Glutamatergic neuron (in vitro differentiated cells): Measurements from ENCODE around the gene ABITRAM. TPM values are rescaled to one million over a fixed set of nuclear protein-coding genes. Genes with fewer than 3 reads are reported as not detected.
"Not testable (repeated sequence)": the region's sequence is repeated elsewhere in the genome, so short reads cannot be mapped to it uniquely, and the experiment has no call there.

Experiments
- DNase-seq: peaks from one replicate; pipeline ENCODE4 v3.0.0; 2022
- H3K27ac Mint-ChIP-seq: one replicate; pipeline ENCODE4 v1.8.0; 2020; ENCODE audit warnings: mild to moderate bottlenecking, mixed read lengths, inconsistent platforms; ENCODE audit not compliant: unreplicated experiment
- H3K27me3 Mint-ChIP-seq: one replicate; pipeline ENCODE4 v1.8.0; 2020; ENCODE audit warnings: mild to moderate bottlenecking, moderate library complexity, mixed read lengths, inconsistent platforms; ENCODE audit not compliant: unreplicated experiment
- H3K36me3 Mint-ChIP-seq: one replicate; pipeline ENCODE4 v1.8.0; 2020; ENCODE audit warnings: mild to moderate bottlenecking, mixed read lengths, inconsistent platforms; ENCODE audit not compliant: unreplicated experiment
- H3K4me1 Mint-ChIP-seq: one replicate; pipeline ENCODE4 v1.8.0; 2020; ENCODE audit warnings: mild to moderate bottlenecking, low read depth, mixed read lengths, inconsistent platforms; ENCODE audit not compliant: unreplicated experiment
- H3K4me3 Mint-ChIP-seq: one replicate; pipeline ENCODE4 v1.8.0; 2020; ENCODE audit warnings: mild to moderate bottlenecking, mixed read lengths, inconsistent platforms; ENCODE audit not compliant: unreplicated experiment
- H3K9me3 Mint-ChIP-seq: one replicate; pipeline ENCODE4 v1.8.0; 2020; ENCODE audit warnings: mild to moderate bottlenecking, moderate library complexity, mixed read lengths, inconsistent platforms; ENCODE audit not compliant: unreplicated experiment
- long read RNA-seq: library from polyadenylated mRNA; unstranded; transcript quantifications from one replicate; pipeline ENCODE4 v2.0.0, GENCODE V29; 2020; ENCODE audit not compliant: unreplicated experiment
- total RNA-seq: library from RNA; stranded (reverse); fragmentation: NEBNext Ultra II Directional; extraction: Animal tissue kit (Norgen Biotek cat#: 25700); gene quantifications from one replicate; pipeline ENCODE4 v1.2.1, GENCODE V29; 2021; ENCODE audit not compliant: unreplicated experiment
- TF ChIP-seq, protein P1 (sequence below): fragments of 200-600 bp; sonication (generic); IDR thresholded peaks from one replicate; pipeline ENCODE4 v1.5.0; 2021; ENCODE audit not compliant: partially characterized antibody, unreplicated experiment

The ABITRAM gene, protein sequence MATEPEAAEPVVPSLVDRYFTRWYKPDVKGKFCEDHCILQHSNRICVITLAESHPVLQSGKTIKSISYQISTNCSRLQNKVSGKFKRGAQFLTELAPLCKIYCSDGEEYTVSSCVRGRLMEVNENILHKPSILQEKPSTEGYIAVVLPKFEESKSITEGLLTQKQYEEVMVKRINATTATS
- 5.5 TPM for total RNA-seq
- long read RNA-seq, partial matches to known transcripts, result 0 of 3 reads
- long read RNA-seq, other reads (novel, unspliced or antisense), result 2 of 3 reads

DNA sequence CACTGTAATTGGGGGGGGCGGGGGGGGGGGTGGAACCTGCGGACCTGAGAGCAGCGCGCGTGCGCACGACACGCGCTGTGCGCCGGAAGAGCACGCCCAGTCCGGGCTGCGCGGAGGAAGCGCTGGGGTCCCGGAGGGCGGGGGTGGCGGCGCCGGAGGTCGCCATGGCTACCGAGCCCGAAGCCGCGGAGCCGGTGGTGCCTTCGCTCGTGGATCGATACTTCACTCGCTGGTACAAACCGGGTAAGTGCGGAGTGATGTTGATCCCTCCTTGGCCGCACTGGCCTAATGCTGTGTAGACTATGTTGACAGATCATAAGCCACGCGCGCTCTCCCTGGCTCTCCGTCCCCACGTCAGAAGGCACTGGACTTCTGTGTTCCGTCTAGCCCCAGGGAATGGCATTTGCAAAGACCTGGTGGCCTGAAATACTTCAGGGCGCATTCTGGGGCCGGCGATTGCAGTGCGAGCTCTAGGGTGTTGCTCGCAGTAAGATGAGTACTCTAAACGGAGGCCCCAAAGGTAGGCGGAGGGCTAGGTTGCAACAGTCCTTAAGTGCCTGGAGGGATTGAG lies at the start of gene ABITRAM:
ABITRAM (plus strand) TSS at position 78 of the 571 bp plus-strand sequence; CDS start at position 165, 87 bp downstream.
- Mint-ChIP-seq H3K27me3 (peaks cover 4% of the 10 kb centered on the region), H3K36me3 (no peaks in the 10 kb centered on the region), H3K4me1 (peaks cover 21% of the 10 kb centered on the region), H3K27ac (peak within 1 kb of the TSS; percentile 97), H3K9me3 (peaks cover 7% of the 10 kb centered on the region), H3K4me3 (peak within 1 kb of the TSS; percentile 86)
- TF ChIP-seq, protein P1, sequence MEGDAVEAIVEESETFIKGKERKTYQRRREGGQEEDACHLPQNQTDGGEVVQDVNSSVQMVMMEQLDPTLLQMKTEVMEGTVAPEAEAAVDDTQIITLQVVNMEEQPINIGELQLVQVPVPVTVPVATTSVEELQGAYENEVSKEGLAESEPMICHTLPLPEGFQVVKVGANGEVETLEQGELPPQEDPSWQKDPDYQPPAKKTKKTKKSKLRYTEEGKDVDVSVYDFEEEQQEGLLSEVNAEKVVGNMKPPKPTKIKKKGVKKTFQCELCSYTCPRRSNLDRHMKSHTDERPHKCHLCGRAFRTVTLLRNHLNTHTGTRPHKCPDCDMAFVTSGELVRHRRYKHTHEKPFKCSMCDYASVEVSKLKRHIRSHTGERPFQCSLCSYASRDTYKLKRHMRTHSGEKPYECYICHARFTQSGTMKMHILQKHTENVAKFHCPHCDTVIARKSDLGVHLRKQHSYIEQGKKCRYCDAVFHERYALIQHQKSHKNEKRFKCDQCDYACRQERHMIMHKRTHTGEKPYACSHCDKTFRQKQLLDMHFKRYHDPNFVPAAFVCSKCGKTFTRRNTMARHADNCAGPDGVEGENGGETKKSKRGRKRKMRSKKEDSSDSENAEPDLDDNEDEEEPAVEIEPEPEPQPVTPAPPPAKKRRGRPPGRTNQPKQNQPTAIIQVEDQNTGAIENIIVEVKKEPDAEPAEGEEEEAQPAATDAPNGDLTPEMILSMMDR, result no peak
- DNase-seq, result peak; percentile 90

DNA sequence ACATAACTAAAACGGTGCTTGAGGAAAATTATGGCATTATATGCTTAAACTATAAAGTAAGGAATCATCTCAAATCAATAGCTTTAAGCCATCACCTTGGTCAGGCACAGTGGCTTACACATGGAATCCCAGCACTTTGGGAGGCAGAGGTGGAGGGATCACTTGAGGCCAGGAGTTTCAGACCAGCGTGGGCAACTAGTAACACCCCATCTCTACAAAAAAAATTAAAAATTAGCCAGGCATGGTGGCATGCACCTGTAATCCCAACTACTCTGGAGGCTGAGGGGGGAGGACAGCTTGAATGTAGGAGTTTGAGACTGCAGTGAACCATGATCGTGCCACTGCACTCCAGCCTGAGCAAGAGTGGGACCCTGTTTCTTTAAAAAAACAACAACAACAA lies 49.5 kb upstream of the ABITRAM start:
- Mint-ChIP-seq H3K27ac (no peak overlapping the region), H3K36me3 (peaks cover 5% of the 10 kb centered on the region), H3K9me3 (peaks cover 3% of the 10 kb centered on the region), H3K27me3 (no peaks in the 10 kb centered on the region), H3K4me1 (no peaks in the 10 kb centered on the region), H3K4me3 (no peak overlapping the region)
- TF ChIP-seq, protein P1, result no peak
- no peak for DNase-seq

DNA sequence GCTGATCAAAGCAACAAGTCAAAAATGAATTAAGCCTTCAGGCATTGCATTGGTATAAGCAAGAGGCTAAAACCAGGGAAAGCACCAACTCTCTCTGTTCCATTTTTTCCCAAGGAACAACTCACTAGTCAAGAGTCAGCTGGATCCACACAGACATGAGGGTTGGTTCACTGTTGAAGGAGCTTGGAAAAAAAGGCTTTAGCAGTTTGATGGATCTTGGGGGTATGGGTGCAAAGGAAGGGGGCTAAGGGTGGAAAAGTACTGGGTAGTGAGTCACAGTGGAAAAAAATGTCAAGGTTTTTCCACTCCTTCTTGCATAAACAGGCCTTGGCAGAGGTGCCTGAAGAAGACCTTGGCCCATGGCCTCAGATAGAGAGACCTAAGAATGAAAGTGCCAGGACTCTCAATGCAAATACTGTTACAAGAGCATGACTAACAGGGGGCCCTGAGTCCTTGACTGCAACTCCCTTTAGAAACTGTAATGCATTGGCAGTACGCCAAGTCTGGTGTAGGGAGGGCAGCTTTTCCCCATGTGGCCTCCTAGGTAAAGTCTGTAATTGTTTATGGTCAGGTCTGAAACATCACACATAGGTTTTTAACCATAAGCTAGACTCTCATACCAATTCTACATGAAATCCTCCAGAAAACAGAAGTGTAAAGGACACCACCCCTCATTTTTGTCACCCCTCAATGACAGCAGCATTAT lies 48.4 kb upstream of the ABITRAM start:
- H3K27ac Mint-ChIP-seq, result no peak overlapping the region
- DNase-seq, result no peak
- no peak overlapping the region for H3K4me3 Mint-ChIP-seq
- H3K4me1 Mint-ChIP-seq, result no peaks in the 10 kb centered on the region
- TF ChIP-seq, protein P1, result no peak
- H3K27me3 Mint-ChIP-seq, result no peaks in the 10 kb centered on the region
- peaks cover 3% of the 10 kb centered on the region for H3K9me3 Mint-ChIP-seq
- H3K36me3 Mint-ChIP-seq, result peaks cover 5% of the 10 kb centered on the region

DNA sequence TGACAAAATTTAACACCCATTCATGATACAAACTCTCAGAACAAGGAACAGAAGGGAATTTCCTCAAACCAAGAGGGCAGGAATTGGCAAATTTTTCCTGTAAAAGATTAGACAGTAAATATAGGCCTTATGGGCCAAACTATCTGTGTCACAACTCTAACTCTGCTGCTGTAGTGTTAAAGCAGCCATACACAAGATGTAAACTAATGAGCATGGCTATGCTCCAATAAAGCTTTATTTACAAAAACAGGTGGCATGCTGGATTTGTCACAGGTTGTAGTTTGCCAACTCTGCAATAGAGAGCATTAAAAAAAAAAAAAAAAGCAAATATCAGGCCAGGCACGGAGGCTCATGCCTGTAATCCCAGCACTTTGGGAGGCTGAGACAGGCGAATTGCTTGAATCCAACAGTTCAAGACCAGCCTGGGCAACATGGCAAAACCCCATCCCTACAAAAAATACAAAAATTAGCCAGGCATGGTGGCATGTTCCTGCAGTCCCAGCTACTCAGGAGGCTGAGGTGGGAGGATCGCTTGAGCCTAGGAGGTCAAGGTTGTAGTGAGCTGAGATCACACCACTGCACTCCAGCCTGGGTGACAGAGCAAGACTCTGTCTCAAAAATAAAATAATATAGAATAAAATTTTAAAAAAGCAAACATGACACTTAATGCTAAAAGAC lies 47.5 kb upstream of the ABITRAM start:
- DNase-seq, H3K27ac Mint-ChIP-seq, H3K4me1 Mint-ChIP-seq, H3K27me3 Mint-ChIP-seq, H3K9me3 Mint-ChIP-seq, H3K36me3 Mint-ChIP-seq, H3K4me3 Mint-ChIP-seq: not testable (repeated sequence)

DNA sequence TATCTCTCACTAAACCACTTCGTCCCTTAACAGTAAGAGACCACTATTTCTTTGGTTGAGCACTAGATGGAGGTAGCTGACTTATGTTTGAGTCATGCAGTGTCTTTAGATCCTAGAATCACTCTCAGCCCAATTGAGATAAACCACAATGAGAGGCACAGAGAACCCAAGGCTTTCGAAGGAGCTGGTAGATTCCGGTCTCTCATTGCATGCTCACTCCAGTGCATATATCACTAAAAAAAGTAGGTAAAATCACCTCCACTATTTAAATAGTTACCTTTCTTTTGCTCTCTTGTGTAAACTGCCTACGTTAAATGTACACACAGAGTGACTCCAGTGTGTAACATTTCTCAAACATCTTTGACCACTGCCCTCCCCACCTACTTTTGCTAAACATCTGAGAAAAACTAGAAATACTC lies 44.5 kb upstream of the ABITRAM start:
- TF ChIP-seq, protein P1, result no peak
- Mint-ChIP-seq H3K27me3 (no peaks in the 10 kb centered on the region), H3K4me3 (no peak overlapping the region), H3K27ac (no peak overlapping the region), H3K4me1 (no peaks in the 10 kb centered on the region), H3K36me3 (peaks cover 5% of the 10 kb centered on the region), H3K9me3 (no peaks in the 10 kb centered on the region)
- no peak for DNase-seq
